HG03575 (cell line): ENCODE data around the gene KARS1.
"Not testable (repeated sequence)": the region's sequence is repeated elsewhere in the genome, so short reads cannot be mapped to it uniquely, and the experiment has no call there.

Source experiments
- ATAC-seq: cut with Tn5 transposase; IDR thresholded peaks from one replicate; pipeline ENCODE4 v1.9.1; 2021; ENCODE audit not compliant: unreplicated experiment, insufficient number of reproducible peaks, low FRiP score; ENCODE audit errors: extremely low read depth

The KARS1 gene

DNA sequence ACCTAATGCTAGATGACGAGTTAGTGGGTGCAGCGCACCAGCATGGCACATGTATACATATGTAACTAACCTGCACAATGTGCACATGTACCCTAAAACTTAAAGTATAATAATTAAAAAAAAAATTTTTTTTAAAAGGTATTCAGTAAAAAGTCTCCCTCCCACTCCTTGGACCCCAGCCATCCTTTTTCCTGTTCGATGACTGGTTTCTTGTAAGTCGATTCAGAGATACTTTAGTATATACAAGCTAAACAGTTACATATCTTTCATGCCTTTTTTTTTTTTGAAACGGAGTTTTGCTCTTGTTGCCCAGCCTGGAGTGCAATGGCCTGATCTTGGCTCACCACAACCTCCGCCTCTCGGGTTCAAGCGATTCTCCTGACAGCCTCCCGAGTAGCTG is 55.5 kb downstream of the KARS1 start:
- not testable (repeated sequence) for ATAC-seq

GRCh38 chr16:75590920-75591843 is 56.3 kb downstream of the KARS1 start:
- no peak for ATAC-seq

- no peak for ATAC-seq
Observed at GRCh38 chr16:75589306-75589705, 58.2 kb downstream of the KARS1 start.

DNA sequence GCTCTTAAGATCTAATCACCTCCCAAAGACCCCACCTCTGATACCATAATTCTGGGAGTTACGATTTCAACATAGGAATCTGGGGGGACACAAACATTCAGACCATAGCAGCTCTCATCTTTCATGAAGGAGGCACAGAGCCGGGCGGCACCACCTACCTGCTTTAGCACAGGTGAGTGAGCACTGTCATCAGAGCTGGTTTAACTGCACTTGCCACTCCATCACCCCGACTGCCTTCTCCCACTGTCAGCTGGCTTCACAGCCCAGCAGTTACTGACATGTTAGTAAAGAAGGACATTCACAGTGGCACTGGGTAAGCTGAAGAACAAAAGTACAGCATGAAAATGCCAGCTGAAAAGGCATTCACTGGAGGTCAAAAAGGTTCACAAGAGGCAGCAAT is 58.7 kb downstream of the KARS1 start:
- ATAC-seq, result no peak

- ATAC-seq, result no peak
Observed at GRCh38 chr16:75584108-75584507, 63.4 kb downstream of the KARS1 start.

GRCh38 chr16:75579281-75579834 is 68.1 kb downstream of the KARS1 start:
- no peak for ATAC-seq

- no peak for ATAC-seq
Observed at GRCh38 chr16:75578725-75579124, 68.7 kb downstream of the KARS1 start.

- ATAC-seq, result no peak
Observed at GRCh38 chr16:75578212-75578611, 69.3 kb downstream of the KARS1 start.
